ENCODE data around the gene MAGI2.
"Not testable (repeated sequence)": the region's sequence is repeated elsewhere in the genome, so short reads cannot be mapped to it uniquely, and the experiment has no call there.

The MAGI2 gene

DNA sequence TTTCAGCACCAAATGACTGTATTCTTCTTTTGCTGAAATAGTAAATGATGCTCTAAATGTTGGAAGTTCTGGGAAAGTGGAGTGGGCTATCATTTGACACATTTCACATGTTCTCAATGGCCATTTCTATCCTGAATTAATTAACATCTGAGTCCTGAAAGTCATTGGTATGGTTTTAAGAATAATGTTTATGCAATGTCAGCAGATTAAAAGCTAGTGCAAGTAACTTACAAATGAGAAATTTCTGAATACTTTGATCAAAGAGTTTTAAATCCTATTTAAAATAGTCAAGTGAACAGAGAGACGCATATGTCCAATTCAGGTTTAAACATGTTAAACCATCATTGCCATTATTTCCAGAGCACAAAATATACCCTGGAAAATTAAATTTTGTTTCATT is 1146.8 kb downstream of the MAGI2 start:
- Mint-ChIP-seq H3K27me3 (no peaks in the 10 kb centered on the region), H3K27ac (ENCODE audit: low read depth) (no peak overlapping the region), H3K4me1 (no peaks in the 10 kb centered on the region), H3K9me3 (no peaks in the 10 kb centered on the region), H3K36me3 (ENCODE audit: insufficient read depth) (no peaks in the 10 kb centered on the region), H3K4me3 (no peak overlapping the region)
- DNase-seq (ENCODE audit: low spot score in 2 of 2) = no peak
- ATAC-seq (replicated peaks; ENCODE audit: extremely low read depth, poor library complexity, severe bottlenecking) = no peak

DNA sequence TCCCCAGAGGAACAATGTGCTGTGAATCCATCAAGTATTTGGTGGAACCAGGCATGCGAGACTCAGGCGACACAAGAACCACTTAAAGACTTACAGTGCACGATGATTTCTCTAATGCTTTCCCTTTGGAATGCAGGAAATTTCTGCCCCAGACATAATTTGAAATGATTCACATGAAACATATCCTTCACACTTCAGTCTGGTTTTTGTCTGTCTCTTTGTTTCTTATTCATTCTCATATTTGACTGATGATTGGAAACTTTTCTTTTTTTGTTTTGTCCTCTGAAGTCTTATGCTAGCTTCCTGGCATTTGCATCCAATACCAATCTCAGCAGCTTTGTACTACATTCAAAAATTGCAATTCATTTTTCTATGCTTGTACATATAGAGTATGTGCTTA is 1152.1 kb downstream of the MAGI2 start:
- no peaks in the 10 kb centered on the region for H3K27me3 Mint-ChIP-seq
- no peaks in the 10 kb centered on the region for H3K4me1 Mint-ChIP-seq
- no peak overlapping the region for H3K4me3 Mint-ChIP-seq
- no peak overlapping the region for H3K27ac Mint-ChIP-seq (ENCODE audit: low read depth)
- ATAC-seq (replicated peaks; ENCODE audit: extremely low read depth, poor library complexity, severe bottlenecking) (no peak), DNase-seq (ENCODE audit: low spot score in 2 of 2) (no peak)
- H3K9me3 Mint-ChIP-seq = no peaks in the 10 kb centered on the region
- H3K36me3 Mint-ChIP-seq (ENCODE audit: insufficient read depth) = no peaks in the 10 kb centered on the region

DNA sequence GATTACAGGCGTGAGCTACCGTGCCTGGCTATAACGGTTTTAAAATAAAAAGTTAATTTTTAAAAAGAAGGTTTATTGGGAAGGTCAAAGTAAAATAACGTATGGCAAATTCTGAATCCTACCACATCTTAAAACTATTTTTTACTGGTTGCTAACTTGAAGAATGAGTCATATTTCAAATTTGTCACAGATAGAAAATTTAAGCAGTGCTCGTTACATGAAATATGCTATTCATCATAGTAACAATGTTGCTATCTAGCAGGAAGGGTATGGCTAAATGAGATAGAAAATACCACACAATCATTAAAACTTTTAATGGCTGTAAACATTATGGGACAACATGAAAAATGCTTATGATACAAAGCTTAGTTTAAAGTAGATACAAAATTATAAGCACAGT is 1154.4 kb downstream of the MAGI2 start:
- Mint-ChIP-seq H3K4me1 (no peaks in the 10 kb centered on the region), H3K27ac (ENCODE audit: low read depth) (no peak overlapping the region), H3K27me3 (no peaks in the 10 kb centered on the region), H3K9me3 (peaks cover 6% of the 10 kb centered on the region), H3K36me3 (ENCODE audit: insufficient read depth) (no peaks in the 10 kb centered on the region), H3K4me3 (no peak overlapping the region)
- no peak for DNase-seq (ENCODE audit: low spot score in 2 of 2)
- ATAC-seq (replicated peaks; ENCODE audit: extremely low read depth, poor library complexity, severe bottlenecking) = no peak

DNA sequence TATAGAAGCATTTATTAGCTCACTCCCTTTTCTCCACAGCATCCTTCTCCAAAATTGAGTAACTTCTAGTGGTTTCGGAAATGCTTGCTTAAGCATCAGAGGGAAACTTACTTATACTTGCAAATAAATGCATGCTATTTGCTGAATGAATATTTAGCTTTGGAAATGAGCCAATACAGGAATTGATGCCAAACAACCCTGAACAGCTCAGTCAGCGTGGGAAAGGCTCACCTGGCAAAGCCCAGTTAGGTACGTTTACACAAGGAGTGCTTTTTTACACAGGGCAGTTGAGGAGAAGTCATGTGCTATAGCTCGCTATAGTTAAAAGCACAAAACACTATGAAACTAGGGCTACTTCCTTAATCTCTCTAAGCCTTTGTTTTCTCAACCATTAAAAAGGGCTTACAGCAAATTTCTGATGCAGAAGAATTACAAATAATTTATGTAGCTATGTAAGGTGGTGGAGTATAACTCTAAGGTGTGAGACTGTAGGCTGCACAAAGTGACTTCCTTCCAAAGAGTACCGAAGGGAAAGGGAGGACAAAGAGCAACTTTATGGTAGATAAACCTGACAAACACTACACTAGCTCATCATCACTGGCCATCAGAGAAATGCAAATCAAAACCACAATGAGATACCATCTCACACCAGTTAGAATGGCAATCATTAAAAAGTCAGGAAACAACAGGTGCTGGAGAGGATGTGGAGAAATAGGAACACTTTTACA is 1156.7 kb downstream of the MAGI2 start:
- Mint-ChIP-seq H3K4me3 (no peak overlapping the region), H3K27ac (ENCODE audit: low read depth) (no peak overlapping the region), H3K27me3 (no peaks in the 10 kb centered on the region), H3K9me3 (peaks cover 6% of the 10 kb centered on the region), H3K4me1 (no peaks in the 10 kb centered on the region), H3K36me3 (ENCODE audit: insufficient read depth) (no peaks in the 10 kb centered on the region)
- DNase-seq (ENCODE audit: low spot score in 2 of 2) = no peak
- no peak for ATAC-seq (replicated peaks; ENCODE audit: extremely low read depth, poor library complexity, severe bottlenecking)

DNA sequence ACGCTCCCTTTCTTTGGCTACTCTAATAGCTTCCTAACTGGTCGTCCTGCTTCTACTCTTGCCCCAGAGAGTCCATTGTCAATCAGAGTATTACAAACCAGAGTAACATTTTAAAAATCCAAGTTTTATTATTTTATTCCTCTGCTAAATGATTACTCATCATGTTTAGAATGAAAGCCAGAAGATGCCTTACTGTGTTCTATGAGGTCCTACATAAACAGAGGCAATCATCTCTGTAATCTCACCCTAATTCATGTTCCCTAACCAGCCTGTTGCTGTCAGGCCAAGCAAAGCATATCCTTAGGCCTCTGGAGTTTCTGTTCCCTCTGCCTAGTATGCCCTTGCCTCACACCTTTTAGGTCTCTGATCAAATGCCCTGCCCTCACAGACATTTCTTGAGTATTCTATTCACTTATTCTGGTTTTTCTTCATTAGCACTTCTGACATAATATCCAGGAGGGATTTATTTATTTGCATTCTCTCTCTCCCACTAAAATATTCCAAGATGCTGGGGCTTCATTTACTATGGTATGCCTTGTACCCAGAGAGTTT is 1157.3 kb downstream of the MAGI2 start:
- Mint-ChIP-seq H3K27ac (ENCODE audit: low read depth) (no peak overlapping the region), H3K27me3 (no peaks in the 10 kb centered on the region), H3K4me3 (no peak overlapping the region), H3K36me3 (ENCODE audit: insufficient read depth) (no peaks in the 10 kb centered on the region), H3K4me1 (no peaks in the 10 kb centered on the region), H3K9me3 (peaks cover 6% of the 10 kb centered on the region)
- ATAC-seq (replicated peaks; ENCODE audit: extremely low read depth, poor library complexity, severe bottlenecking) (no peak), DNase-seq (ENCODE audit: low spot score in 2 of 2) (no peak)

DNA sequence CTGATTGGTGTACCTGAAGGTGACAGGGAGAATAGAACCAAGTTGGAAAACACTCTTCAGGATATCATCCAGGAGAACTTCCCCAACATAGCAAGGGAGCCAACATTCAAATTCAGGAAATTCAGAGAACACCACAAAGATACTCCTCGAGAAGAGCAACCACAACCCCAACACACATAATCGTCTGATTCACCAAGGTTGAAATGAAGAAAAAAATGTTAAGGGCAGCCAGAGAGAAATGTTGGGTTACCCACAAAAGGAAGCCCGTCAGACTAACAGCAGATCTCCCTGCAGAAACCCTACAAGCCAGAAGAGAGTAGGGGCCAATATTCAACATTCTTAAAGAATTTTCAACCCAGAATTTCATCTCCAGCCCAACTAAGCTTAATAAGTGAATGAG is 1164.0 kb downstream of the MAGI2 start:
- not testable (repeated sequence) for ATAC-seq (replicated peaks; ENCODE audit: extremely low read depth, poor library complexity, severe bottlenecking); H3K4me1 Mint-ChIP-seq; H3K36me3 Mint-ChIP-seq (ENCODE audit: insufficient read depth); H3K4me3 Mint-ChIP-seq; H3K27ac Mint-ChIP-seq (ENCODE audit: low read depth); DNase-seq (ENCODE audit: low spot score in 2 of 2); H3K9me3 Mint-ChIP-seq; H3K27me3 Mint-ChIP-seq

DNA sequence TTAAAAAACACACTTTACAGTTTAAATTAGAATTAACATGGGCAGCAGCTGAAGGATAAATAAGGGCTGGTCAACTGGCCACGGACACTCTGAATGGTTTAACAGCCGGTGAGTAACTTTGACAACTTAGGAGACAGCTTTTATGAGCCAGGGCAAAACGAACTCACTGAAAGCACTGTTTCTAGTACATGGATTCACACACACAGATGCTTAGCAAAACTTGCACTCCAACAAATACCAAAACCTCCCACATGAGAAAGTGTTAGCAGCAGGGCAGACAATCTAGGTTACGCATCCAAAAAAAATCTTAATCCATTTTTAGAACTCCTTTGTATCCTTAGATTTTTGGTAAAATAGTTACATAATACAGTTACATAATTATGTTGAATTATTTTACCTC is 1168.5 kb downstream of the MAGI2 start:
- no peak overlapping the region for H3K27ac Mint-ChIP-seq (ENCODE audit: low read depth)
- DNase-seq (ENCODE audit: low spot score in 2 of 2) = no peak
- ATAC-seq (replicated peaks; ENCODE audit: extremely low read depth, poor library complexity, severe bottlenecking) = no peak
- no peaks in the 10 kb centered on the region for H3K27me3 Mint-ChIP-seq
- peaks cover 5% of the 10 kb centered on the region for H3K9me3 Mint-ChIP-seq
- H3K4me3 Mint-ChIP-seq = no peak overlapping the region
- H3K4me1 Mint-ChIP-seq = no peaks in the 10 kb centered on the region
- H3K36me3 Mint-ChIP-seq (ENCODE audit: insufficient read depth) = peaks cover 2% of the 10 kb centered on the region

DNA sequence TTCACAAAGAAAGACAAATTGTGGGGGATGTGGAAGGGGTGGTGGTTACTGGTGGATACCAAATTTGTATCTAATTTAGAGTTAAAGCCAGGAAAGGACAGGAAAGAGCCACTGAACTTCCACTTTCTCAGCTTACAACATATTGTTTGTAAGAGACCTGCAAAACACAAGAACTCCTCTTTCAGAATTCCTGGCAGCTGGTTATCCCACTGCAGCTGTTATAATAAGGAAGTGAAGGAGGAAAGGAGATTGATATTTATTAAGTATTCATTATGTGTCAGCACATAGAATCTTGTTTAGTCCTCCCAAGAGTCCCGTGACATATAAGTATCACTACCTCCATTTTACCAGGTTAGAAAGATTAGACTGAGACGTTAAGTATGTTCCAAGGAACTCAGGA is 1173.2 kb downstream of the MAGI2 start:
- Mint-ChIP-seq H3K9me3 (peaks cover 6% of the 10 kb centered on the region), H3K27ac (ENCODE audit: low read depth) (no peak overlapping the region), H3K4me3 (no peak overlapping the region), H3K27me3 (no peaks in the 10 kb centered on the region), H3K4me1 (no peaks in the 10 kb centered on the region), H3K36me3 (ENCODE audit: insufficient read depth) (no peaks in the 10 kb centered on the region)
- ATAC-seq (replicated peaks; ENCODE audit: extremely low read depth, poor library complexity, severe bottlenecking) (no peak), DNase-seq (ENCODE audit: low spot score in 2 of 2) (no peak)

DNA sequence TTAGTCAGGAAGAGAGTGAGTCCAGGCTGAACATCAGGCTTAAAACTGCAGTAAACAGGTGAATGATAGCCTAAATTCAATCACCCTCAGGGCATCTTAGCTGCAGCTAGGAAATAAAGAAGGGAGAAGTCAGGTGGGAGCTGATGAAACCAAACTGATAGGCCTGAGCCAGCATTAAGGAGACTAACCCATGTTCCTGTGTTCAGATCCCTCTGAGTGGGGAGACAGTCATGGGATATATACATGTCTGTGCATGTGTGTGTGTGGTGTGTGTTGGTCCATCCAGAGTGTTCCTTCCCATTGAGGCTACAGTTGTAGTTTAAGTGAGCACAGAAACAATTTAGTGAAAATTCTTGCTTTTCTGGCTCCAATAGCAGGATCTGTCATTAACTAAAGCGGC is 1174.0 kb downstream of the MAGI2 start:
- H3K27me3 Mint-ChIP-seq = no peaks in the 10 kb centered on the region
- H3K27ac Mint-ChIP-seq (ENCODE audit: low read depth) = no peak overlapping the region
- H3K4me1 Mint-ChIP-seq = no peaks in the 10 kb centered on the region
- H3K9me3 Mint-ChIP-seq = peaks cover 6% of the 10 kb centered on the region
- ATAC-seq (replicated peaks; ENCODE audit: extremely low read depth, poor library complexity, severe bottlenecking) (no peak), DNase-seq (ENCODE audit: low spot score in 2 of 2) (no peak)
- H3K36me3 Mint-ChIP-seq (ENCODE audit: insufficient read depth) = no peaks in the 10 kb centered on the region
- no peak overlapping the region for H3K4me3 Mint-ChIP-seq

DNA sequence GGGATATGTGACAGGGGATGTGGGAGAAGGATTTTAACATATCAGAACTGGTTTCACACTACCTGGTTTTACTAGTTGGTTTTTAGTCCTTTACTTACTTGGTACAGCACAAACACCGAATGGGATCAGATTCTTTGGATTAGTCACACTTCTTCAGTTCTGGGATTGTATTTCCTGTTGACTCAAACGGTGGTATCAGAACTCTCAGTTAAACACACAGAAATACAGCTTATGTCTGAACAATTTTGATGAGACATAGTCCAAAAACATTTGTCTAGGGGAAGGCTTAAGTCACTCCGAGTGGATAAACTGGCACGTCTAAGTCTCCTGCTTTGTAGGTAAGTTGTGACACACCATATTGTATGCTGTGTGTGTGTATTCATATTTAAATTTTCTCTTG is 1174.4 kb downstream of the MAGI2 start:
- H3K27me3 Mint-ChIP-seq = no peaks in the 10 kb centered on the region
- no peaks in the 10 kb centered on the region for H3K4me1 Mint-ChIP-seq
- ATAC-seq (replicated peaks; ENCODE audit: extremely low read depth, poor library complexity, severe bottlenecking) (no peak), DNase-seq (ENCODE audit: low spot score in 2 of 2) (no peak)
- H3K36me3 Mint-ChIP-seq (ENCODE audit: insufficient read depth) = no peaks in the 10 kb centered on the region
- H3K9me3 Mint-ChIP-seq = peaks cover 6% of the 10 kb centered on the region
- H3K27ac Mint-ChIP-seq (ENCODE audit: low read depth) = no peak overlapping the region
- H3K4me3 Mint-ChIP-seq = no peak overlapping the region

DNA sequence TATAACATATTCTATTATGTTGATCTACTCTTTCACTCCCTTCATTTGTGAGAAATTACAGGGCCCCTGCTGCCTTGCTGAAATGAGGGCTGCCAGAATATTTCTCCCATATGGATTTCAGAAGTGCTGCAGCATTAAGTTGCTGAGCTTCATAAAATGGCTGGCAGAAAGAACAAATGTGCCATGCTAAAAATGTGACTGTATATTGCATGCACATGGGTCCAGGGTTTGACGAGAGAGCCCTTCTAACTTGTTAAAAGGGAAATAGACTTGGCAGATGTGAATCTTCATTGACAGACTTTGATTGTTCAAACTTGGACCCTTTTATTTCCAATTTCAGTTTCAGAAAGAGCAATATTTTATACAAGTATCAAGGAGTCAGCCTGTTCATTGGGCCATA is 1186.3 kb downstream of the MAGI2 start:
- Mint-ChIP-seq H3K36me3 (ENCODE audit: insufficient read depth) (no peaks in the 10 kb centered on the region), H3K4me1 (no peaks in the 10 kb centered on the region), H3K9me3 (peaks cover 16% of the 10 kb centered on the region), H3K4me3 (no peak overlapping the region), H3K27me3 (peaks cover 1% of the 10 kb centered on the region), H3K27ac (ENCODE audit: low read depth) (no peak overlapping the region)
- DNase-seq (ENCODE audit: low spot score in 2 of 2) (no peak), ATAC-seq (replicated peaks; ENCODE audit: extremely low read depth, poor library complexity, severe bottlenecking) (no peak)

DNA sequence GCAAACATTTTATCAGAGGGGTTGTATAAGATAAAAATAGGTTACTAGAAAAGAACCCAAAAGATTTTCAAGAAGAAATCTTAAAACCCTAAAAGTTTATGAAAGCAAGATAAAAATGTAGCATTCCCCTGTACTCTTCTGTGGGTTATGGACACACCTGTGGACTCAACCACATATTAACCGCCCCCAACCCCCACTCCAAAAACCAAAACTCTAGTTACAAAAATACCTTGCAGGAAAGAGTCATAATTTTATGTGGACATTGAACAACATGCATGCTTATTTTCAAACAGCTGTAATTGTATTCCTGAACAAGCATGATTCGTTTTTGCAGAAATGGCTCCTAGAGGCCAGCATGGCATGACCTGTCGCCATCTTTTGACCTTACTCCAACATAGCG is 1188.0 kb downstream of the MAGI2 start:
- Mint-ChIP-seq H3K27me3 (no peaks in the 10 kb centered on the region), H3K27ac (ENCODE audit: low read depth) (no peak overlapping the region), H3K4me1 (no peaks in the 10 kb centered on the region), H3K9me3 (peaks cover 5% of the 10 kb centered on the region), H3K36me3 (ENCODE audit: insufficient read depth) (no peaks in the 10 kb centered on the region), H3K4me3 (no peak overlapping the region)
- DNase-seq (ENCODE audit: low spot score in 2 of 2) = no peak
- no peak for ATAC-seq (replicated peaks; ENCODE audit: extremely low read depth, poor library complexity, severe bottlenecking)

DNA sequence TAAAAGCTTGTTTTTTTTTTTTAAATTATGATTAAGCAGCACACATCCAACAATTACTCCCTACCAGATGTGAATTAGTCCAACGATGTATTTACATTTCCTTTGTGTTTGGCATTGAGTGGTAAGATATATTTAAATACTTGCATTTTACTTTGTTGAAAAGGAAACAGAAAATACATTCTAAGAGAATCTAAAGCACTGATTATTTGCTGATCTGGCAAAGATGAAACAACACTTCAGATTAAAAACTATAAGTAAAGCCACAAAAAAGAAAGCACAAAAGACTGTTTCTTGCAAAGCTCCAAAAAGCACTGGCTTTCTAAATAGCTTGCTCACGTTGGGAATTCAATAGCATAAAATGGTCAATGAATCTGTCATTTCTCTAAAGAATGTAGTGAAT is 1188.4 kb downstream of the MAGI2 start:
- H3K4me3 Mint-ChIP-seq = no peak overlapping the region
- no peak for ATAC-seq (replicated peaks; ENCODE audit: extremely low read depth, poor library complexity, severe bottlenecking)
- peaks cover under 1% of the 10 kb centered on the region for H3K9me3 Mint-ChIP-seq
- H3K4me1 Mint-ChIP-seq = no peaks in the 10 kb centered on the region
- no peak for DNase-seq (ENCODE audit: low spot score in 2 of 2)
- H3K27me3 Mint-ChIP-seq = no peaks in the 10 kb centered on the region
- H3K36me3 Mint-ChIP-seq (ENCODE audit: insufficient read depth) = no peaks in the 10 kb centered on the region
- no peak overlapping the region for H3K27ac Mint-ChIP-seq (ENCODE audit: low read depth)

Data from central memory CD8-positive, alpha-beta T cell (primary cell).